Measurements from ENCODE around the gene ALDH7A1.
A peak's percentile ranks its signal among the peaks of the same experiment; 100 is the strongest.

ALDH7A1 gene

GRCh38 chr5:126492939-126493338 lies 102.1 kb downstream of the ALDH7A1 start:
- DNase-seq (ENCODE audit: low read depth, low spot score) = no peak

DNA sequence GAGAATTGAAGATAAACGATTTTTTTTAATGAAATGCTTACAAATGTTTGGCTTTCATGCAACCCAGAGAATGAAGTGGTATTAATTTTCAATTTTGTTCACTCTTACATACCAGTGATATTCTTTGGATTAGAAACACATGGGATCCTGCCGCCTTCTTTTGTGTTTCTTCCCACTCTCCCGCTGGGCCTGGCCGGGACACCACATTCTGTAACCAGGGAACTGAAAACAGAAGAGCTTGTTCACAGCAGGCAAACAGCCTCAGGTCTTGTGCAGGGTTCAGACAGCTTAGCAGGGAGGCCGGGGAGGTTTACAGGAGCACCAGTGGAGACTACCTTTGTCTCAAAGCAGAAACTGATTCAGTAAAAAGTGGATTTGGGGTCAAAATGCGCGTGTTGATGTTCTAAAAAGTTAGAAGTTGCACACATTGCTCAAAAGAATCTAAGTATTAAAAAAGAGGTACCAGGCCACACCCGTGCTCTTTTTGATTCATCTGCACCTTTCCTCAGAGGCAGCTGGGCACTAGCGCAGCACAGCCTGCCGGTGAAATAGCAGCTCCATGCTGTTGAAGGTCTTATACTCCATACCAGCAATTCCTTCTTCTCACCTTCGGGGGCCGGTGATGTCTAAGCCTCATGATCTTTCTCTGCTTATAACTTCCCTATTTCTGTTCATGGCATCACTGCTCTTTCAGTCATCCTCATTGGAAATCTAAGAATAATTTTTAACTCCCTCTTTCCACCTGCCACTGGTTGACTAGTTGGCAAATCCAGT lies 104.7 kb downstream of the ALDH7A1 start:
- TF ChIP-seq, protein P1, sequence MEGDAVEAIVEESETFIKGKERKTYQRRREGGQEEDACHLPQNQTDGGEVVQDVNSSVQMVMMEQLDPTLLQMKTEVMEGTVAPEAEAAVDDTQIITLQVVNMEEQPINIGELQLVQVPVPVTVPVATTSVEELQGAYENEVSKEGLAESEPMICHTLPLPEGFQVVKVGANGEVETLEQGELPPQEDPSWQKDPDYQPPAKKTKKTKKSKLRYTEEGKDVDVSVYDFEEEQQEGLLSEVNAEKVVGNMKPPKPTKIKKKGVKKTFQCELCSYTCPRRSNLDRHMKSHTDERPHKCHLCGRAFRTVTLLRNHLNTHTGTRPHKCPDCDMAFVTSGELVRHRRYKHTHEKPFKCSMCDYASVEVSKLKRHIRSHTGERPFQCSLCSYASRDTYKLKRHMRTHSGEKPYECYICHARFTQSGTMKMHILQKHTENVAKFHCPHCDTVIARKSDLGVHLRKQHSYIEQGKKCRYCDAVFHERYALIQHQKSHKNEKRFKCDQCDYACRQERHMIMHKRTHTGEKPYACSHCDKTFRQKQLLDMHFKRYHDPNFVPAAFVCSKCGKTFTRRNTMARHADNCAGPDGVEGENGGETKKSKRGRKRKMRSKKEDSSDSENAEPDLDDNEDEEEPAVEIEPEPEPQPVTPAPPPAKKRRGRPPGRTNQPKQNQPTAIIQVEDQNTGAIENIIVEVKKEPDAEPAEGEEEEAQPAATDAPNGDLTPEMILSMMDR (IDR thresholded peaks at IDR 0.05; ENCODE audit: insufficient read depth, low read length, missing control alignments) = peak; percentile 13
- DNase-seq (ENCODE audit: low read depth, low spot score) = no peak
- H3K4me3 ChIP-seq (ENCODE audit: low read depth, low read length) = no peak overlapping the region
- ChIA-PET CTCF (interaction anchor here (0.7 to 5.7 kb wide), 13 partner anchors 9 to 151 kb away, joined by 3 to 55 read pairs (median 4); no protein-coding TSS in a partner anchor), POLR2A (no interaction called here)

More at GRCh38 chr5:126492939-126493338, 102.1 kb downstream of the ALDH7A1 start:
- H3K4me3 ChIP-seq (ENCODE audit: low read depth, low read length) = no peak overlapping the region
- TF ChIP-seq, protein P1 (IDR thresholded peaks at IDR 0.05; ENCODE audit: insufficient read depth, low read length, missing control alignments) = no peak
- POLR2A ChIA-PET = interaction anchor here (0.7 kb wide), 1 partner anchor 35 kb away, joined by 3 read pairs; no protein-coding TSS in a partner anchor
- CTCF ChIA-PET = interaction anchor here (0.9 to 4.6 kb wide), 5 partner anchors 26 to 154 kb away, joined by 3 to 22 read pairs (median 5); no protein-coding TSS in a partner anchor

DNA sequence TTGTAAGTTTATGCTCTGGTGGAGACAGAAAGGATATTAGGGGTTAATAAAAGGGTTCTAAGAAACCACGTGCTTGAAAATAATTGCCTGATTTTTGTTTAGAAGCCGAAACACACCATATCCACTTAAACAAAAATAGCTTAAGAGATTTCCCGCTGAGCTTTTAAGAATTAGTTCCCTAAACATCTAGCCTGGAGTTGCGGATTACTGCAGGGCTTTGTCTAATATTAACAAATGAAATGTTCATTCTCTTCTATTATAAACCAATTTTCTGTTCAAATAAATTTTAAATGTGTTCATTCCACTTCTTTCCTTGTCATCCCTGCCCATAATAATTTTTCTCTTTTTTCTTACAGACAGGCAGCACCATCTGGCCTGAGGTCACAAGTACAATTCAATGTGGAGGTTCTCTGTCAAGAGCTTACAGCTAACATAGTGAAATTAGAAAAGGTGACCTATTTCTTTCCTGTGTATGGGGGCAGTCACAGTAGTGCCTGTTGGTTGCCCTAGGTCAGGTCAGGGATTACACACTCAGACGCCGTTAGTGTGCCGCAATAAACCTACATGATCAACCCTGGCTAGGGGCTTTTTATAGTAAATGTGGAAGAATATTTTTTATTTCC lies 106.5 kb downstream of the ALDH7A1 start:
- ChIA-PET POLR2A (no interaction called here), CTCF (interaction anchor here (0.6 to 5.7 kb wide), 6 partner anchors 11 to 150 kb away, joined by 3 to 55 read pairs (median 4); partner anchors contain the start of gene PHAX)
- TF ChIP-seq, protein P1 (IDR thresholded peaks at IDR 0.05; ENCODE audit: insufficient read depth, low read length, missing control alignments) = no peak
- H3K4me3 ChIP-seq (ENCODE audit: low read depth, low read length) = no peak overlapping the region
- DNase-seq (ENCODE audit: low read depth, low spot score) = no peak

DNA sequence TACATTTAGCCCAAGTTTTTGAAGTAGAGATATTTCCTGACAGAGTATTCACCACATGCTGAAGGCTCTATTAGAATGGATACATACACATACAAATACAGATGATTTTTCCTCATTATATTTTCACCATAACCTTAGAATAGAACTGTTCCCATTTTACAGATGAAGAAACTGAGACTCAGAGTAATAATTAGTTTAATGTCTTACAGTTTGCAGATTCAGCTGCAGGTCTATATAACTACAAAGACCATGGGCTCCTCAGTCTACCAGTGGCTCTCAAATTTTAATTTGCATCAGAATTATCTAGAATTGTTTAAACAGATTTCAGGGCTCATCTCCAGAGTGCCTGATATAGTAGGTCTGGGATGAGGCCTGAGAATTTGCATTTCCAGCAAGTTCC lies 107.4 kb downstream of the ALDH7A1 start:
- TF ChIP-seq, protein P1 (IDR thresholded peaks at IDR 0.05; ENCODE audit: insufficient read depth, low read length, missing control alignments) = no peak
- POLR2A ChIA-PET = no interaction called here
- no peak for DNase-seq (ENCODE audit: low read depth, low spot score)
- H3K4me3 ChIP-seq (ENCODE audit: low read depth, low read length) = no peak overlapping the region
- CTCF ChIA-PET = interaction anchor here (1.4 to 5.7 kb wide), 3 partner anchors 12 to 135 kb away, joined by 4 to 55 read pairs (median 35); no protein-coding TSS in a partner anchor

GRCh38 chr5:126486332-126486731 lies 108.7 kb downstream of the ALDH7A1 start:
- POLR2A ChIA-PET = no interaction called here
- H3K4me3 ChIP-seq (ENCODE audit: low read depth, low read length) = no peak overlapping the region
- TF ChIP-seq, protein P1 (IDR thresholded peaks at IDR 0.05; ENCODE audit: insufficient read depth, low read length, missing control alignments) = no peak
- DNase-seq (ENCODE audit: low read depth, low spot score) = no peak
- CTCF ChIA-PET = interaction anchor here (1.4 to 5.7 kb wide), 3 partner anchors 10 to 41 kb away, joined by 3 to 55 read pairs (median 4); no protein-coding TSS in a partner anchor

DNA sequence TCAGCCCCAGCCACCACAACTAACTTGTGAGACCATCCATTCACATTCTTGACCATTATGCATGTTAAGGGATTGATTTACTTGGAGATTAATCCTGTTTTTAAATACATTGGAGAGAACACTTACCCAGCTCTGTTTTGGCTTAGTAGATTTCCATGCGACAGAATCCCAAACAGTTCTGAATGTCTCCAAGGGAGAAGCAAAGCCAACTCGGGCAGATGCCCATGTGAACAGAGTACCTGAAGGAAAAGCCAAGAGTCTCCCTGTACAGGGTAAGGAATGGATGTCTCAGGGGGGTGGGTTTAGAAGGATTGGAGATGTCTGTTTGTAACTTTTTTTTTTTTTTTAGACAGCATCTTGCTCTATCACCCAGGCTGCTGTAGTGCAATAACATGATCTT lies 110.8 kb downstream of the ALDH7A1 start:
- no peak for DNase-seq (ENCODE audit: low read depth, low spot score)
- TF ChIP-seq, protein P1 (IDR thresholded peaks at IDR 0.05; ENCODE audit: insufficient read depth, low read length, missing control alignments) = no peak
- no peak overlapping the region for H3K4me3 ChIP-seq (ENCODE audit: low read depth, low read length)
- CTCF ChIA-PET = interaction anchor here (0.6 to 3.8 kb wide), 2 partner anchors 16 to 48 kb away, joined by 3 to 17 read pairs; no protein-coding TSS in a partner anchor
- POLR2A ChIA-PET = no interaction called here
